ENCODE measurements around the gene TBC1D1. TPM values are rescaled to one million over a fixed set of nuclear protein-coding genes. Genes with fewer than 3 reads are reported as not detected.

TBC1D1 gene
- total RNA-seq (2021) (106 and 116 TPM in 2 replicates), Bru-seq, nascent RNA (percentile 72 among the genes with signal in this experiment), BruChase-seq, experiment 1, labeled RNA remaining after a 2-hour chase (percentile 68 among the genes with signal in this experiment), BruChase-seq, experiment 2, labeled RNA remaining after a 6-hour chase (percentile 60 among the genes with signal in this experiment)
- long read RNA-seq, full-length matches to known transcripts, result 11 of 89 reads
- long read RNA-seq, partial matches to known transcripts, result 31 of 89 reads
- long read RNA-seq, other reads (novel, unspliced or antisense), result 47 of 89 reads

- 0 out of 2 replicates have a peak, but pooled peaks cover 3% of the 10 kb centered on the region for H3K36me3 ChIP-seq (ENCODE audit: low read depth)
- TF ChIP-seq EZH2 (IDR thresholded peaks at IDR 0.05; ENCODE audit: low read depth), result no peak
- no peak for TF ChIP-seq CTCF (conservative IDR thresholded peaks at IDR 0.05)
- no peaks in the 10 kb centered on the region; the same call in 1 of the 2 replicates for H3K79me2 ChIP-seq (ENCODE audit: low read depth)
- DNase-seq, result peak in 1 of 2 experiments; percentile 55
- H3K4me1 ChIP-seq (replicated peaks; ENCODE audit: insufficient read depth), result no peaks in the 10 kb centered on the region; the same call in 1 of the 2 replicates
- ChIA-PET CTCF (interaction anchor here (0.6 to 0.7 kb wide), 2 partner anchors 56 to 147 kb away, joined by 3 to 4 read pairs; no protein-coding TSS in a partner anchor), POLR2A (ENCODE audit: unreplicated experiment) (interaction anchor here (0.5 kb wide), 1 partner anchor 449 kb away, joined by 4 read pairs; no protein-coding TSS in a partner anchor)
- no TSS peak for BruUV-seq (replicated peaks)
- no peaks in the 10 kb centered on the region for H3K9me3 ChIP-seq (ENCODE audit: insufficient read depth, low read depth)
- H3K9me2 ChIP-seq (ENCODE audit: insufficient read depth), result no peaks in the 10 kb centered on the region
- H4K20me1 ChIP-seq (ENCODE audit: insufficient read depth), result no peaks in the 10 kb centered on the region
- peak within 1 kb of the TSS; percentile 71 for H3K4me2 ChIP-seq
- H2AFZ ChIP-seq, result peak within 1 kb of the TSS; percentile 85
- no peak within 1 kb of the TSS for H3K27ac ChIP-seq
- H3K27me3 ChIP-seq (ENCODE audit: insufficient read depth, low read depth), result no peaks in the 10 kb centered on the region
- H3F3A ChIP-seq (ENCODE audit: insufficient read depth, low read depth), result no peaks in the 10 kb centered on the region
- H3K4me3 ChIP-seq, result peak within 1 kb of the TSS; percentile 64
- intact Hi-C loops (cut with micrococcal nuclease; ENCODE audit: unreplicated experiment), result loop anchor here (2.0 to 5.0 kb wide), 2 partner anchors 64 to 88 kb away; partner anchors contain the start of gene PGM2
These were observed at the start of gene TBC1D1 for GRCh38 chr4:37890801-37891259. TSS of gene TBC1D1 (plus strand) at chr4:37891084. CDS start at chr4:37902096, 11,012 bp downstream.

- intact Hi-C loops (cut with micrococcal nuclease; ENCODE audit: unreplicated experiment), result no loop called here
- TF ChIP-seq EZH2 (IDR thresholded peaks at IDR 0.05; ENCODE audit: low read depth), result no peak
- BruUV-seq (replicated peaks), result no TSS peak
- H3K9me2 ChIP-seq (ENCODE audit: insufficient read depth), result no peaks in the 10 kb centered on the region
- no peaks in the 10 kb centered on the region; the same call in 1 of the 2 replicates for H3K36me3 ChIP-seq (ENCODE audit: low read depth)
- H3K4me1 ChIP-seq (replicated peaks; ENCODE audit: insufficient read depth), result no peaks in the 10 kb centered on the region
- ChIA-PET POLR2A (ENCODE audit: unreplicated experiment) (no interaction called here), CTCF (interaction anchor here (0.5 kb wide), 1 partner anchor 189 kb away, joined by 12 read pairs; no protein-coding TSS in a partner anchor)
- no peaks in the 10 kb centered on the region for H3K27me3 ChIP-seq (ENCODE audit: insufficient read depth, low read depth)
- no peak for DNase-seq
- H3K79me2 ChIP-seq (ENCODE audit: low read depth), result no peaks in the 10 kb centered on the region
- no peak overlapping the region for H2AFZ ChIP-seq
- H3K27ac ChIP-seq, result no peak overlapping the region
- H3K9me3 ChIP-seq (ENCODE audit: insufficient read depth, low read depth), result no peaks in the 10 kb centered on the region
- no peaks in the 10 kb centered on the region for H4K20me1 ChIP-seq (ENCODE audit: insufficient read depth)
- H3K4me2 ChIP-seq, result no peak overlapping the region
- no peaks in the 10 kb centered on the region for H3F3A ChIP-seq (ENCODE audit: insufficient read depth, low read depth)
- no peak overlapping the region for H3K4me3 ChIP-seq
These were observed 46.7 kb upstream of the TBC1D1 start for GRCh38 chr4:37844204-37844603.

GRCh38 chr4:37845201-37845600 lies 45.7 kb upstream of the TBC1D1 start:
- CTCF ChIA-PET, result no interaction called here
- TF ChIP-seq EZH2 (IDR thresholded peaks at IDR 0.05; ENCODE audit: low read depth) (no peak), CTCF (conservative IDR thresholded peaks at IDR 0.05) (no peak)
- no peaks in the 10 kb centered on the region for H3K79me2 ChIP-seq (ENCODE audit: low read depth)
- H3K4me1 ChIP-seq (replicated peaks; ENCODE audit: insufficient read depth), result no peaks in the 10 kb centered on the region
- H3F3A ChIP-seq (ENCODE audit: insufficient read depth, low read depth), result no peaks in the 10 kb centered on the region
- POLR2A ChIA-PET (ENCODE audit: unreplicated experiment), result interaction anchor here (0.6 kb wide), 1 partner anchor 12 kb away, joined by 12 read pairs; no protein-coding TSS in a partner anchor
- no peak overlapping the region for H3K4me3 ChIP-seq
- intact Hi-C loops (cut with micrococcal nuclease; ENCODE audit: unreplicated experiment), result no loop called here
- no peaks in the 10 kb centered on the region for H4K20me1 ChIP-seq (ENCODE audit: insufficient read depth)
- H3K36me3 ChIP-seq (ENCODE audit: low read depth), result peaks cover 2% of the 10 kb centered on the region; the same call in 1 of the 2 replicates
- no peaks in the 10 kb centered on the region for H3K27me3 ChIP-seq (ENCODE audit: insufficient read depth, low read depth)
- H2AFZ ChIP-seq, result no peak overlapping the region
- no peak overlapping the region for H3K4me2 ChIP-seq
- BruUV-seq (replicated peaks), result no TSS peak
- no peak for DNase-seq
- H3K9me3 ChIP-seq (ENCODE audit: insufficient read depth, low read depth), result no peaks in the 10 kb centered on the region
- H3K27ac ChIP-seq, result no peak overlapping the region
- H3K9me2 ChIP-seq (ENCODE audit: insufficient read depth), result no peaks in the 10 kb centered on the region

All from PC-9 (cell line).